Activated naive CD4-positive, alpha-beta T cell treated with anti-CD3 and anti-CD28 coated beads, Interleukin-2, amount 10 ng/mL, durations not matched to agents 7 days and 5 days (primary cell): Measurements from ENCODE around the gene MMP24.
"Not testable (repeated sequence)": the region's sequence is repeated elsewhere in the genome, so short reads cannot be mapped to it uniquely, and the experiment has no call there.

Experiments used
- CTCF ChIA-PET: fragments of 350-600 bp; sonication (Branson Sonifier 250); formaldehyde crosslinking; loops from one replicate; lab custom pipeline; 2021; ENCODE audit warnings: antibody characterized with exemption; lab: Charles Lee
- DNase-seq: peaks from one replicate; pipeline ENCODE4 v3.0.0-alpha.2; 2020
- H3K27ac Mint-ChIP-seq: one replicate; pipeline ENCODE4 v1.8.0; 2021; ENCODE audit warnings: mild to moderate bottlenecking, moderate library complexity, mixed read lengths
- H3K27me3 Mint-ChIP-seq: one replicate; pipeline ENCODE4 v1.8.0; 2021; ENCODE audit warnings: mild to moderate bottlenecking, mixed read lengths
- H3K36me3 Mint-ChIP-seq: one replicate; pipeline ENCODE4 v1.8.0; 2021; ENCODE audit warnings: mixed read lengths
- H3K4me1 Mint-ChIP-seq: one replicate; pipeline ENCODE4 v1.8.0; 2021; ENCODE audit warnings: mixed read lengths
- H3K4me3 Mint-ChIP-seq: one replicate; pipeline ENCODE4 v1.8.0; 2021; ENCODE audit warnings: mild to moderate bottlenecking, moderate library complexity, mixed read lengths
- H3K9me3 Mint-ChIP-seq: one replicate; pipeline ENCODE4 v1.8.0; 2021; ENCODE audit warnings: mixed read lengths

The MMP24 gene

GRCh38 chr20:35226126-35226883, at the start of gene MMP24:
MMP24 (plus strand) TSS chr20:35226690; CDS start chr20:35226739, 49 bp downstream.
- Mint-ChIP-seq H3K4me1 (peaks cover 13% of the 10 kb centered on the region), H3K4me3 (peak within 1 kb of the TSS; percentile 53), H3K27ac (no peak within 1 kb of the TSS), H3K27me3 (peaks cover 47% of the 10 kb centered on the region), H3K36me3 (no peaks in the 10 kb centered on the region), H3K9me3 (no peaks in the 10 kb centered on the region)
- CTCF ChIA-PET, result interaction anchor here (1.5 kb wide), 1 partner anchor 81 kb away, joined by 3 read pairs; no protein-coding TSS in a partner anchor
- no peak for DNase-seq

GRCh38 chr20:35179292-35180212, 46.9 kb upstream of the MMP24 start:
- Mint-ChIP-seq H3K9me3 (no peaks in the 10 kb centered on the region), H3K4me3 (no peak overlapping the region), H3K27ac (no peak overlapping the region), H3K36me3 (no peaks in the 10 kb centered on the region), H3K27me3 (no peaks in the 10 kb centered on the region), H3K4me1 (no peaks in the 10 kb centered on the region)
- no peak for DNase-seq
- CTCF ChIA-PET, result no interaction called here

GRCh38 chr20:35180266-35180665, 46.2 kb upstream of the MMP24 start:
- CTCF ChIA-PET, result no interaction called here
- Mint-ChIP-seq H3K27me3 (no peaks in the 10 kb centered on the region), H3K4me1 (no peaks in the 10 kb centered on the region), H3K27ac (no peak overlapping the region), H3K36me3 (no peaks in the 10 kb centered on the region), H3K4me3 (no peak overlapping the region), H3K9me3 (no peaks in the 10 kb centered on the region)
- no peak for DNase-seq

GRCh38 chr20:35181731-35182130, 44.8 kb upstream of the MMP24 start:
- no peaks in the 10 kb centered on the region for H3K27me3 Mint-ChIP-seq
- no peak overlapping the region for H3K4me3 Mint-ChIP-seq
- DNase-seq, result no peak
- no peaks in the 10 kb centered on the region for H3K36me3 Mint-ChIP-seq
- no peaks in the 10 kb centered on the region for H3K9me3 Mint-ChIP-seq
- H3K4me1 Mint-ChIP-seq, result no peaks in the 10 kb centered on the region
- CTCF ChIA-PET, result no interaction called here
- no peak overlapping the region for H3K27ac Mint-ChIP-seq

GRCh38 chr20:35186691-35187289, 39.7 kb upstream of the MMP24 start:
- not testable (repeated sequence) for H3K27me3 Mint-ChIP-seq
- CTCF ChIA-PET, result interaction anchor here (0.7 to 1.6 kb wide), 3 partner anchors 22 to 193 kb away, joined by 3 to 4 read pairs (median 3); no protein-coding TSS in a partner anchor

GRCh38 chr20:35187584-35188190, 38.8 kb upstream of the MMP24 start:
- Mint-ChIP-seq H3K4me1 (no peaks in the 10 kb centered on the region), H3K27ac (no peak overlapping the region), H3K9me3 (no peaks in the 10 kb centered on the region), H3K27me3 (no peaks in the 10 kb centered on the region), H3K36me3 (no peaks in the 10 kb centered on the region), H3K4me3 (no peak overlapping the region)
- CTCF ChIA-PET, result interaction anchor here (1.6 kb wide), 1 partner anchor 21 kb away, joined by 4 read pairs; no protein-coding TSS in a partner anchor
- DNase-seq, result no peak

More at GRCh38 chr20:35186691-35187289, 39.7 kb upstream of the MMP24 start:
- not testable (repeated sequence) for DNase-seq, H3K36me3 Mint-ChIP-seq, H3K4me1 Mint-ChIP-seq, H3K9me3 Mint-ChIP-seq, H3K4me3 Mint-ChIP-seq, H3K27ac Mint-ChIP-seq

- H3K27ac Mint-ChIP-seq, DNase-seq, H3K4me1 Mint-ChIP-seq, H3K9me3 Mint-ChIP-seq, H3K27me3 Mint-ChIP-seq, H3K4me3 Mint-ChIP-seq, CTCF ChIA-PET, H3K36me3 Mint-ChIP-seq: not testable (repeated sequence)
Observed at GRCh38 chr20:35189223-35189622, 37.3 kb upstream of the MMP24 start.

- H3K9me3 Mint-ChIP-seq, result peaks cover 2% of the 10 kb centered on the region
Observed at GRCh38 chr20:35190556-35190955, 35.9 kb upstream of the MMP24 start.

GRCh38 chr20:35191419-35192117, 34.9 kb upstream of the MMP24 start:
- Mint-ChIP-seq H3K36me3 (peaks cover 3% of the 10 kb centered on the region), H3K4me3 (no peak overlapping the region), H3K27me3 (no peaks in the 10 kb centered on the region), H3K27ac (no peak overlapping the region), H3K4me1 (no peaks in the 10 kb centered on the region), H3K9me3 (peaks cover 6% of the 10 kb centered on the region)
- no peak for DNase-seq
- CTCF ChIA-PET, result no interaction called here

More at GRCh38 chr20:35190556-35190955, 35.9 kb upstream of the MMP24 start:
- no peaks in the 10 kb centered on the region for H3K36me3 Mint-ChIP-seq
- no peaks in the 10 kb centered on the region for H3K4me1 Mint-ChIP-seq
- CTCF ChIA-PET, result no interaction called here
- no peak overlapping the region for H3K4me3 Mint-ChIP-seq
- DNase-seq, result no peak
- H3K27ac Mint-ChIP-seq, result no peak overlapping the region
- H3K27me3 Mint-ChIP-seq, result no peaks in the 10 kb centered on the region

GRCh38 chr20:35192118-35192872, 34.2 kb upstream of the MMP24 start:
- CTCF ChIA-PET, result no interaction called here
- H3K9me3 Mint-ChIP-seq, result peaks cover 13% of the 10 kb centered on the region

GRCh38 chr20:35193031-35193791, 33.3 kb upstream of the MMP24 start:
- H3K27me3 Mint-ChIP-seq, H3K36me3 Mint-ChIP-seq, H3K4me1 Mint-ChIP-seq, DNase-seq, H3K4me3 Mint-ChIP-seq, CTCF ChIA-PET, H3K27ac Mint-ChIP-seq: not testable (repeated sequence)
- H3K9me3 Mint-ChIP-seq, result peaks cover 16% of the 10 kb centered on the region

More at GRCh38 chr20:35192118-35192872, 34.2 kb upstream of the MMP24 start:
- peaks cover 3% of the 10 kb centered on the region for H3K36me3 Mint-ChIP-seq
- H3K4me3 Mint-ChIP-seq, result no peak overlapping the region
- no peaks in the 10 kb centered on the region for H3K27me3 Mint-ChIP-seq
- DNase-seq, result no peak
- no peaks in the 10 kb centered on the region for H3K4me1 Mint-ChIP-seq
- H3K27ac Mint-ChIP-seq, result no peak overlapping the region

- no peaks in the 10 kb centered on the region for H3K4me1 Mint-ChIP-seq
- H3K27ac Mint-ChIP-seq, result no peak overlapping the region
- CTCF ChIA-PET, result interaction anchor here (1.2 kb wide), 1 partner anchor 12 kb away, joined by 5 read pairs; no protein-coding TSS in a partner anchor
- peaks cover 6% of the 10 kb centered on the region for H3K36me3 Mint-ChIP-seq
- H3K4me3 Mint-ChIP-seq, result no peak overlapping the region
- DNase-seq, result no peak
- H3K9me3 Mint-ChIP-seq, result peaks cover 21% of the 10 kb centered on the region
- H3K27me3 Mint-ChIP-seq, result no peaks in the 10 kb centered on the region
Observed at GRCh38 chr20:35196313-35196712, 30.2 kb upstream of the MMP24 start.
